Osteoblast (primary cell): ENCODE measurements around the gene TTLL10. TPM values are rescaled to one million over a fixed set of nuclear protein-coding genes. Genes with fewer than 3 reads are reported as not detected.

Source experiments
- DNase-seq: peaks from one replicate; pipeline ENCODE4 v3.0.0; 2011; ENCODE audit warnings: low spot score, mixed read lengths; ENCODE audit not compliant: insufficient read length; ENCODE audit errors: missing footprints
- H2AFZ ChIP-seq: 2 replicates; pipeline ENCODE4 v1.6.0; 2011; ENCODE audit warnings: mild to moderate bottlenecking, low read length
- H3K27ac ChIP-seq: 2 replicates; pipeline ENCODE4 v1.5.1; 2011; ENCODE audit warnings: mild to moderate bottlenecking, low read depth, low read length, moderate library complexity
- H3K27me3 ChIP-seq: 2 replicates; pipeline ENCODE4 v1.6.0; 2012; ENCODE audit warnings: mild to moderate bottlenecking, control low read depth, inconsistent platforms, low read length, moderate library complexity; ENCODE audit not compliant: insufficient read depth
- H3K36me3 ChIP-seq: 2 replicates; pipeline ENCODE4 v1.5.1; 2011; ENCODE audit warnings: mild to moderate bottlenecking, low read length, control low read depth, moderate library complexity; ENCODE audit not compliant: insufficient read depth
- H3K4me1 ChIP-seq: 2 replicates; pipeline ENCODE4 v1.5.1; 2011; ENCODE audit warnings: mild to moderate bottlenecking, low read length, control low read depth, moderate library complexity; ENCODE audit not compliant: insufficient read depth
- H3K4me2 ChIP-seq: 2 replicates; pipeline ENCODE4 v1.6.0; 2011; ENCODE audit warnings: mild to moderate bottlenecking, low read length; ENCODE audit not compliant: insufficient read depth
- H3K4me3 ChIP-seq: fragments of 200-600 bp; sonication (generic); 3 replicates; pipeline ENCODE4 v1.5.1; 2012; ENCODE audit warnings: mild to moderate bottlenecking, low read length, inconsistent platforms; ENCODE audit not compliant: insufficient read depth
- H3K79me2 ChIP-seq: 2 replicates; pipeline ENCODE4 v1.6.0; 2012; ENCODE audit warnings: mild to moderate bottlenecking, low read length, control low read depth, inconsistent platforms; ENCODE audit not compliant: insufficient read depth
- H3K9me3 ChIP-seq: 2 replicates; pipeline ENCODE4 v1.5.1; 2011; ENCODE audit warnings: low read depth, low read length, control low read depth
- H4K20me1 ChIP-seq: 2 replicates; pipeline ENCODE4 v1.6.0; 2012; ENCODE audit warnings: mild to moderate bottlenecking, low read length, control low read depth; ENCODE audit not compliant: insufficient read depth
- total RNA-seq: library from RNA; depleted of rRNA; stranded (reverse); fragments of >200 nt; gene quantifications from 2 replicates; pipeline ENCODE4 v1.2.3, GENCODE V29; 2012
- TF ChIP-seq, protein P1 (sequence below): IDR thresholded peaks from 2 replicates; pipeline ENCODE4 v1.5.1; 2011; ENCODE audit warnings: mild to moderate bottlenecking, low read depth, low read length, moderate library complexity; ENCODE audit errors: extremely low read depth

Gene TTLL10
- total RNA-seq, 1 donor, result not detected

DNA sequence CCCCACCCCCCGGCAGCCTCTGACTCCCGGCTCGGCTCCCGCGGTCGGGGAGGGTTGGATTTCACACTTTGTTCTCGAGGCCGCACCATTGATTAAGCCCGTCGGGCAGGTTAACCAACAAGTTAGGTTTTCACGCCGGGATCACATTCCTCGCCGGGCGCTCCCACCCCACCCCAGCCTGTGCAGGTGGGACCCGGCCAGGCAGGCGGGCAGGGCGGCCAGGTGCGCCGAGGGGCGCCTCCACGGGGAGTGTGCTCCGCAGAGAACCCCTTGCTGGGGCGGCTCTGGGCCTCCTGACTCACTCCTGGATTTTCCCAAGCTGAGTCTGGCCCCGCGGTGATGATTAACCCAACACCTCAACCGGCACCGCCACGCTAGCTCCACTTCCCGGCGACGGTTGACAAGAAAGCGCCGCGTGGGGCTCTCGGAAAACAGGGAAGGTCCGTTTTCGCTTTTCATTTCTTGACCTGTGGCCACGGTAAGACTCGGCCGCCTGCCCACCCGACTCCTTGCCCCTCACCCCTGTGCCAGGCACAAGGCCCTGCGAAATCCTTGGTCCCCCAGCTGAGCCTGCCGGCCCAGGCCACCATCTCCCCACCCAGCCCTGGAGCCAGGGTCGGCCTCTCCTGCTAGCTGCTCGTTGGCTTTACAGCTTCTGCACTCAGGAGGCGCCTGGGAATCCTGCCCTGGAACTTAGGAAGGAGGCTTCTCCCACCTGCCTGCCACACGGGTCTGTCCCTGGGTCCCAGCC, 8.8 kb upstream of the TTLL10 start:
- TF ChIP-seq, protein P1, sequence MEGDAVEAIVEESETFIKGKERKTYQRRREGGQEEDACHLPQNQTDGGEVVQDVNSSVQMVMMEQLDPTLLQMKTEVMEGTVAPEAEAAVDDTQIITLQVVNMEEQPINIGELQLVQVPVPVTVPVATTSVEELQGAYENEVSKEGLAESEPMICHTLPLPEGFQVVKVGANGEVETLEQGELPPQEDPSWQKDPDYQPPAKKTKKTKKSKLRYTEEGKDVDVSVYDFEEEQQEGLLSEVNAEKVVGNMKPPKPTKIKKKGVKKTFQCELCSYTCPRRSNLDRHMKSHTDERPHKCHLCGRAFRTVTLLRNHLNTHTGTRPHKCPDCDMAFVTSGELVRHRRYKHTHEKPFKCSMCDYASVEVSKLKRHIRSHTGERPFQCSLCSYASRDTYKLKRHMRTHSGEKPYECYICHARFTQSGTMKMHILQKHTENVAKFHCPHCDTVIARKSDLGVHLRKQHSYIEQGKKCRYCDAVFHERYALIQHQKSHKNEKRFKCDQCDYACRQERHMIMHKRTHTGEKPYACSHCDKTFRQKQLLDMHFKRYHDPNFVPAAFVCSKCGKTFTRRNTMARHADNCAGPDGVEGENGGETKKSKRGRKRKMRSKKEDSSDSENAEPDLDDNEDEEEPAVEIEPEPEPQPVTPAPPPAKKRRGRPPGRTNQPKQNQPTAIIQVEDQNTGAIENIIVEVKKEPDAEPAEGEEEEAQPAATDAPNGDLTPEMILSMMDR, result no peak
- no peak for DNase-seq
- Histone ChIP-seq H3K4me3 (no peak overlapping the region), H2AFZ (no peak overlapping the region), H4K20me1 (no peaks in the 10 kb centered on the region), H3K79me2 (no peaks in the 10 kb centered on the region), H3K9me3 (no peaks in the 10 kb centered on the region), H3K4me2 (no peak overlapping the region), H3K27me3 (peaks cover 13% of the 10 kb centered on the region), H3K36me3 (no peaks in the 10 kb centered on the region), H3K4me1 (no peaks in the 10 kb centered on the region), H3K27ac (no peak overlapping the region)

DNA sequence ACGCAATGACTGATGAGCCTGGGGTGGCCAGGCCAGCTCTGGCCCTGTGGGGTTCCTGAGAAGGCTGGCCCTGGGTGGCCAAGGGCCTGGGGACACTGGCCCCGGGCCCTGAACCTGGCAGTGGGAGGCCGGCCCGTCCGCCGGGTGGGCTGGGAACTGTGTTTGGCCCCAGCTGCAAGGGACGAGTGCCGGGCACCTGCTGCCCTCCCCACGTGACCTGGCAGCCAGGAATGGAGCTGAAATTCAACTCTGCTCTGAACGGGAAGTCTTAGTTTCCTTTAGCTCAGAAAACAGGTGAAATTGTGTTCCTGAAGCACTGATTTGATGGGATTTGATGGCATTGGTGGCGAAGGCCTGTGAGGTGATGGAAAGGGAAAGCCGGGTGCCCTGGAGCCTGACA, 8.2 kb upstream of the TTLL10 start:
- Histone ChIP-seq H3K4me2 (no peak overlapping the region), H3K79me2 (no peaks in the 10 kb centered on the region), H3K4me1 (no peaks in the 10 kb centered on the region), H3K9me3 (no peaks in the 10 kb centered on the region), H3K36me3 (no peaks in the 10 kb centered on the region), H3K4me3 (no peak overlapping the region), H4K20me1 (no peaks in the 10 kb centered on the region), H3K27ac (no peak overlapping the region), H3K27me3 (peaks cover 13% of the 10 kb centered on the region), H2AFZ (no peak overlapping the region)
- TF ChIP-seq, protein P1, result no peak
- DNase-seq, result no peak

DNA sequence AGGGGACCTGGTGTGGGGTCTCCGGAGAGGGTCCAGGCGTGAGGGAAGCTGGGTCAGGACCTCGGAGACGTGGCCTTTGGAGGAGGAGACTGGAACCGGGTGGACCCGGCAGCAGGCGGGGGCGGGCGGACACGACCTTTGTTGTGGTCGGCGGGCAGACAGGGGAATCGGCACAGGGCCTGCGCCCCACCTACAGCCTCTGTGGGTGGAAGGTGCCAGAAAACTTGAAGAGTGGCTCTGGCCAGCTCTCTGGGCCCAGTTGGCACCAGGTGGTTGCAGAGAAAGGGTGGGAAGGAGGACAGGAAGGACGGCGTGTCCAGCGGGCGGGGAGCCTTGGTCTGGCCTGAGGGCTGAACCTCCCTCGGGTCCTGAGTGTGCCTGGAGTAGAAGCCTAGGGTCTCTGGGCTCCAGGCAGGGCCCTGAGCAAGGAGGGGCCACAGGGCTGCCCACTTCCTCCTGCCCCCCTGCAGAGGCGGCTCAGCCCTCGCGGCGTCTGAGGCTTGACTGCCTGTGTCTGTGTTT, 7.7 kb upstream of the TTLL10 start:
- no peaks in the 10 kb centered on the region for H3K4me1 ChIP-seq
- H2AFZ ChIP-seq, result no peak overlapping the region
- TF ChIP-seq, protein P1, result no peak
- no peaks in the 10 kb centered on the region for H4K20me1 ChIP-seq
- H3K9me3 ChIP-seq, result no peaks in the 10 kb centered on the region
- H3K4me2 ChIP-seq, result no peak overlapping the region
- no peak for DNase-seq
- H3K79me2 ChIP-seq, result no peaks in the 10 kb centered on the region
- H3K27me3 ChIP-seq, result peaks cover 13% of the 10 kb centered on the region
- no peak overlapping the region for H3K4me3 ChIP-seq
- H3K36me3 ChIP-seq, result no peaks in the 10 kb centered on the region
- no peak overlapping the region for H3K27ac ChIP-seq

DNA sequence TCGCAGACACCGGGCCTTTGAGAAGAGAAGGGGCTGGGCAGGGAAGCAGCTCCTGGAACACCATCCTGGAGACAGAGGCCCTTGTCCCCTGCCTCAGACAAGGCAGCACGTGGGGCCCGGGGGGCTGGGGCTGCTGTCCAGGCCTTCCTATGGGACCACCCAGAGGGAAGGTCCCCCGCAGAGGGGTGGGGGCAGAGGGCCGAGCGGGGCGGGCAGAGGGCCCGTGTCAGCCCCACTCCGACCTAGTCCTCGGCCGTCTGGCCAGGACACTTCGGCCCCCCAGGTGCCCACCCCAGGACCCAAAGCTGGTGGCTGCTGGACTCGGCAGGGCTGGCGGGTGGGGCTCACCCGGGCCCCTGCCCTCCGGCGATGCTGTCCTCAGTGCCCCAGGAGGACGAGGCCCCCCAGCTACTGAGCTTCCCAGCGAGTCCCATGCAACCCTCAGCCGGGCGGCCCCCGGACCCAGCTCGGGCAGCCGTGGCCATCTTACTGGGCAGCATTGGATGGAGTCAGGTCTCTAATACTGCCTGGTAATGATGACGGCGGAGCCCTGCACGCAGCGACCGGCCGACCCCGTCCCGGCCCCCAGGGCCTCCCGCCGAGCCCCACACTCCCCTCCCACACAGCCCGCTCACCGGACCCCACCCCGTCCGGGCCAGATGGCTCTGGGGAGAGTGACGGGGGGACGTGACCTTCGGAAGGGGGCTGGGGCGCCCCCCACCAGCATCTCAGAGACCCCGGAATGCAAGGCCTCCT, 6.9 kb upstream of the TTLL10 start:
- TF ChIP-seq, protein P1, result no peak
- Histone ChIP-seq H3K4me3 (no peak overlapping the region), H3K4me1 (no peaks in the 10 kb centered on the region), H3K27me3 (peaks cover 13% of the 10 kb centered on the region), H3K9me3 (no peaks in the 10 kb centered on the region), H3K79me2 (no peaks in the 10 kb centered on the region), H3K4me2 (no peak overlapping the region), H4K20me1 (no peaks in the 10 kb centered on the region), H2AFZ (no peak overlapping the region), H3K36me3 (no peaks in the 10 kb centered on the region), H3K27ac (no peak overlapping the region)
- no peak for DNase-seq
